ENCODE results near the gene GATM. TPM values are rescaled to one million over a fixed set of nuclear protein-coding genes. Genes with fewer than 3 reads are reported as not detected.

GATM gene
- total RNA-seq (319 TPM), polyA plus RNA-seq (ENCODE audit: insufficient read depth in 1 of 8, insufficient read length in 8 of 8, low replicate concordance in 1 of 8) (100 to 1,000 TPM; 153 to 331 (median 259) TPM)
- long read RNA-seq, donor 1, transcript GATM-201 (9 exons, 2,597 nt) = major isoform, 41 of 155 reads
- long read RNA-seq, donor 1, partial matches to known transcripts = 109 of 155 reads
- long read RNA-seq, donor 1, other reads (novel, unspliced or antisense) = 0 of 155 reads
- long read RNA-seq, donor 2, transcript GATM-201 (9 exons, 2,597 nt) = major isoform, 9 of 10 reads
- long read RNA-seq, donor 2, partial matches to known transcripts = 0 of 10 reads
- long read RNA-seq, donor 2, other reads (novel, unspliced or antisense) = 0 of 10 reads
- long read RNA-seq, donor 3, transcript GATM-201 (9 exons, 2,597 nt) = major isoform, 103 of 111 reads
- long read RNA-seq, donor 3, partial matches to known transcripts = 5 of 111 reads
- long read RNA-seq, donor 3, other reads (novel, unspliced or antisense) = 0 of 111 reads
- long read RNA-seq, donor 4, transcript GATM-201 (9 exons, 2,597 nt) = major isoform, 50 of 106 reads
- long read RNA-seq, donor 4, transcript GATM-207 (8 exons, 3,911 nt) = minor isoform, 6 of 106 reads
- long read RNA-seq, donor 4, partial matches to known transcripts = 46 of 106 reads
- long read RNA-seq, donor 4, other reads (novel, unspliced or antisense) = 0 of 106 reads
- long read RNA-seq, donor 5, transcript GATM-201 (9 exons, 2,597 nt) = major isoform, 99 of 294 reads
- long read RNA-seq, donor 5, partial matches to known transcripts = 185 of 294 reads
- long read RNA-seq, donor 5, other reads (novel, unspliced or antisense) = 6 of 294 reads
- long read RNA-seq, donor 6, transcript GATM-207 (8 exons, 3,911 nt) = minor isoform, 7 of 287 reads
- long read RNA-seq, donor 6, transcript GATM-201 (9 exons, 2,597 nt) = major isoform, 109 of 287 reads
- long read RNA-seq, donor 6, partial matches to known transcripts = 168 of 287 reads
- long read RNA-seq, donor 6, other reads (novel, unspliced or antisense) = 0 of 287 reads
- long read RNA-seq, donor 7, transcript GATM-201 (9 exons, 2,597 nt) = major isoform, 65 of 86 reads
- long read RNA-seq, donor 7, partial matches to known transcripts = 16 of 86 reads
- long read RNA-seq, donor 7, other reads (novel, unspliced or antisense) = 0 of 86 reads
- long read RNA-seq, donor 8, transcript GATM-201 (9 exons, 2,597 nt) = major isoform, 55 of 65 reads
- long read RNA-seq, donor 8, partial matches to known transcripts = 6 of 65 reads
- long read RNA-seq, donor 8, other reads (novel, unspliced or antisense) = 0 of 65 reads
- long read RNA-seq, donor 9, transcript GATM-201 (9 exons, 2,597 nt) = major isoform, 37 of 176 reads
- long read RNA-seq, donor 9, partial matches to known transcripts = 133 of 176 reads
- long read RNA-seq, donor 9, other reads (novel, unspliced or antisense) = 0 of 176 reads
- long read RNA-seq, donor 10, transcript GATM-201 (9 exons, 2,597 nt) = major isoform, 82 of 232 reads
- long read RNA-seq, donor 10, partial matches to known transcripts = 146 of 232 reads
- long read RNA-seq, donor 10, other reads (novel, unspliced or antisense) = 0 of 232 reads
- long read RNA-seq, donor 11, transcript GATM-201 (9 exons, 2,597 nt) = major isoform, 69 of 91 reads
- long read RNA-seq, donor 11, partial matches to known transcripts = 18 of 91 reads
- long read RNA-seq, donor 11, other reads (novel, unspliced or antisense) = 0 of 91 reads

GRCh38 chr15:45378149-45378912, at the start of gene GATM:
Gene GATM, minus strand, starts transcription at chr15:45378544. Its CDS starts 91 bp downstream, at chr15:45378453.
- peak; percentile 88 for DNase-seq
- peaks cover 12% of the 10 kb centered on the region for H3K36me3 ChIP-seq (ENCODE audit: control insufficient read depth, insufficient read depth, low read length)
- H3K4me3 ChIP-seq (ENCODE audit: low read length) = peak within 1 kb of the TSS; percentile 77
- peaks cover 20% of the 10 kb centered on the region for H3K27me3 ChIP-seq (ENCODE audit: control insufficient read depth, insufficient read depth, low read length)
- WGBS (ENCODE audit: insufficient coverage) = under 1% methylated on average over 86 of the region's 87 CpGs
- peak within 1 kb of the TSS; percentile 94 for H3K27ac ChIP-seq (ENCODE audit: low read length)
- H3K4me1 ChIP-seq (ENCODE audit: control insufficient read depth, insufficient read depth, low read length) = peaks cover 26% of the 10 kb centered on the region
- H3K9me3 ChIP-seq (replicated peaks; ENCODE audit: control insufficient read depth, low read depth, low read length) = no peaks in the 10 kb centered on the region

GRCh38 chr15:45427085-45427484, 48.7 kb upstream of the GATM start:
- Histone ChIP-seq H3K27ac (ENCODE audit: low read length) (no peak overlapping the region), H3K4me3 (ENCODE audit: low read length) (no peak overlapping the region), H3K9me3 (replicated peaks; ENCODE audit: control insufficient read depth, low read depth, low read length) (no peaks in the 10 kb centered on the region), H3K36me3 (ENCODE audit: control insufficient read depth, insufficient read depth, low read length) (peaks cover 4% of the 10 kb centered on the region), H3K4me1 (ENCODE audit: control insufficient read depth, insufficient read depth, low read length) (peaks cover 8% of the 10 kb centered on the region), H3K27me3 (ENCODE audit: control insufficient read depth, insufficient read depth, low read length) (peaks cover 11% of the 10 kb centered on the region)
- WGBS (ENCODE audit: insufficient coverage) = 90% methylated on average over 2 of the region's 11 CpGs
- no peak for DNase-seq

- peaks cover 7% of the 10 kb centered on the region for H3K27me3 ChIP-seq (ENCODE audit: control insufficient read depth, insufficient read depth, low read length)
- no peaks in the 10 kb centered on the region for H3K9me3 ChIP-seq (replicated peaks; ENCODE audit: control insufficient read depth, low read depth, low read length)
- no CpG with 5 or more reads among the region's 7 CpGs for WGBS (ENCODE audit: insufficient coverage)
- peaks cover 7% of the 10 kb centered on the region for H3K36me3 ChIP-seq (ENCODE audit: control insufficient read depth, insufficient read depth, low read length)
- H3K27ac ChIP-seq (ENCODE audit: low read length) = no peak overlapping the region
- H3K4me3 ChIP-seq (ENCODE audit: low read length) = no peak overlapping the region
- H3K4me1 ChIP-seq (ENCODE audit: control insufficient read depth, insufficient read depth, low read length) = peaks cover 2% of the 10 kb centered on the region
- DNase-seq = no peak
Observed at GRCh38 chr15:45425135-45425534, 46.8 kb upstream of the GATM start.

GRCh38 chr15:45424429-45424828, 46.1 kb upstream of the GATM start:
- Histone ChIP-seq H3K4me1 (ENCODE audit: control insufficient read depth, insufficient read depth, low read length) (no peaks in the 10 kb centered on the region), H3K36me3 (ENCODE audit: control insufficient read depth, insufficient read depth, low read length) (peaks cover 11% of the 10 kb centered on the region), H3K27me3 (ENCODE audit: control insufficient read depth, insufficient read depth, low read length) (peaks cover under 1% of the 10 kb centered on the region), H3K27ac (ENCODE audit: low read length) (no peak overlapping the region), H3K9me3 (replicated peaks; ENCODE audit: control insufficient read depth, low read depth, low read length) (no peaks in the 10 kb centered on the region), H3K4me3 (ENCODE audit: low read length) (no peak overlapping the region)
- DNase-seq = no peak
- WGBS (ENCODE audit: insufficient coverage) = 100% methylated on average over 1 of the region's 2 CpGs

- H3K36me3 ChIP-seq (ENCODE audit: control insufficient read depth, insufficient read depth, low read length) = peaks cover 56% of the 10 kb centered on the region
- H3K9me3 ChIP-seq (replicated peaks; ENCODE audit: control insufficient read depth, low read depth, low read length) = no peaks in the 10 kb centered on the region
- no peaks in the 10 kb centered on the region for H3K4me1 ChIP-seq (ENCODE audit: control insufficient read depth, insufficient read depth, low read length)
- no peak for DNase-seq
- no peak overlapping the region for H3K4me3 ChIP-seq (ENCODE audit: low read length)
- no peaks in the 10 kb centered on the region for H3K27me3 ChIP-seq (ENCODE audit: control insufficient read depth, insufficient read depth, low read length)
- no peak overlapping the region for H3K27ac ChIP-seq (ENCODE audit: low read length)
- WGBS (ENCODE audit: insufficient coverage) = 100% methylated on average over 3 of the region's 7 CpGs
Observed at GRCh38 chr15:45417303-45417950, 39.1 kb upstream of the GATM start.

- WGBS (ENCODE audit: insufficient coverage) = 75% methylated on average over 2 of the region's 5 CpGs
- Histone ChIP-seq H3K4me1 (ENCODE audit: control insufficient read depth, insufficient read depth, low read length) (no peaks in the 10 kb centered on the region), H3K9me3 (replicated peaks; ENCODE audit: control insufficient read depth, low read depth, low read length) (no peaks in the 10 kb centered on the region), H3K27ac (ENCODE audit: low read length) (no peak overlapping the region), H3K36me3 (ENCODE audit: control insufficient read depth, insufficient read depth, low read length) (peaks cover 70% of the 10 kb centered on the region), H3K4me3 (ENCODE audit: low read length) (no peak overlapping the region), H3K27me3 (ENCODE audit: control insufficient read depth, insufficient read depth, low read length) (no peaks in the 10 kb centered on the region)
- no peak for DNase-seq
Observed at GRCh38 chr15:45414215-45414885, 36.0 kb upstream of the GATM start.

GRCh38 chr15:45409596-45409995, 31.3 kb upstream of the GATM start:
- peaks cover 56% of the 10 kb centered on the region for H3K36me3 ChIP-seq (ENCODE audit: control insufficient read depth, insufficient read depth, low read length)
- H3K9me3 ChIP-seq (replicated peaks; ENCODE audit: control insufficient read depth, low read depth, low read length) = no peaks in the 10 kb centered on the region
- no peak for DNase-seq
- H3K27ac ChIP-seq (ENCODE audit: low read length) = no peak overlapping the region
- 100% methylated on average over 1 of the region's 5 CpGs for WGBS (ENCODE audit: insufficient coverage)
- no peaks in the 10 kb centered on the region for H3K4me1 ChIP-seq (ENCODE audit: control insufficient read depth, insufficient read depth, low read length)
- no peaks in the 10 kb centered on the region for H3K27me3 ChIP-seq (ENCODE audit: control insufficient read depth, insufficient read depth, low read length)
- H3K4me3 ChIP-seq (ENCODE audit: low read length) = no peak overlapping the region

GRCh38 chr15:45407786-45408185, 29.4 kb upstream of the GATM start:
- H3K36me3 ChIP-seq (ENCODE audit: control insufficient read depth, insufficient read depth, low read length) = peaks cover 40% of the 10 kb centered on the region
- peaks cover 5% of the 10 kb centered on the region for H3K4me1 ChIP-seq (ENCODE audit: control insufficient read depth, insufficient read depth, low read length)
- H3K9me3 ChIP-seq (replicated peaks; ENCODE audit: control insufficient read depth, low read depth, low read length) = no peaks in the 10 kb centered on the region
- no CpG with 5 or more reads among the region's 1 CpG for WGBS (ENCODE audit: insufficient coverage)
- no peak overlapping the region for H3K4me3 ChIP-seq (ENCODE audit: low read length)
- H3K27me3 ChIP-seq (ENCODE audit: control insufficient read depth, insufficient read depth, low read length) = no peaks in the 10 kb centered on the region
- DNase-seq = no peak
- H3K27ac ChIP-seq (ENCODE audit: low read length) = no peak overlapping the region
